Mesenchymal stem cell (in vitro differentiated cells and primary cell): ENCODE results near the gene ANXA6.

Experiments used
- DNase-seq: peaks from one replicate; pipeline ENCODE4 v3.0.0-alpha.2; 2013
- H2AFZ ChIP-seq: one replicate; pipeline ENCODE4 v1.6.1; 2013; ENCODE audit warnings: low read depth, mild to moderate bottlenecking, control low read depth, inconsistent platforms, low read length, moderate library complexity
- H2AK5ac ChIP-seq: 2 replicates; pipeline ENCODE4 v1.6.1; 2013; ENCODE audit warnings: low read length, moderate library complexity, mild to moderate bottlenecking, inconsistent platforms; ENCODE audit not compliant: severe bottlenecking
- H2BK120ac ChIP-seq: one replicate; pipeline ENCODE4 v1.6.1; 2013; ENCODE audit warnings: low read depth, mild to moderate bottlenecking, inconsistent platforms, low read length, moderate library complexity
- H2BK12ac ChIP-seq, 2 experiments: one replicate each; pipeline ENCODE4 v1.6.1; 2013; ENCODE audit warnings: inconsistent platforms in 2 of 2, low read length in 2 of 2, mild to moderate bottlenecking in 2 of 2, moderate library complexity in 2 of 2, control low read depth in 1 of 2
- H2BK15ac ChIP-seq: one replicate; pipeline ENCODE4 v1.6.1; 2013; ENCODE audit warnings: mild to moderate bottlenecking, low read depth, inconsistent platforms; ENCODE audit not compliant: poor library complexity, severe bottlenecking
- H2BK5ac ChIP-seq: 2 replicates; pipeline ENCODE4 v1.6.1; 2013; ENCODE audit warnings: low read depth, mild to moderate bottlenecking, low read length, control low read depth, inconsistent platforms; ENCODE audit not compliant: poor library complexity, severe bottlenecking
- H3K14ac ChIP-seq, 2 experiments: one replicate each; pipeline ENCODE4 v1.6.1; 2013; ENCODE audit warnings: inconsistent platforms in 2 of 2, low read length in 2 of 2, control low read depth in 1 of 2, mild to moderate bottlenecking in 1 of 2, moderate library complexity in 1 of 2
- H3K18ac ChIP-seq, 2 experiments: one replicate each; pipeline ENCODE4 v1.6.1; 2013; ENCODE audit warnings: inconsistent platforms in 2 of 2, low read length in 2 of 2, control low read depth in 1 of 2, low read depth in 1 of 2, mild to moderate bottlenecking in 1 of 2
- H3K23ac ChIP-seq, 2 experiments: one replicate each; pipeline ENCODE4 v1.6.1; 2013; ENCODE audit warnings: inconsistent platforms in 2 of 2, low read length in 2 of 2, mild to moderate bottlenecking in 2 of 2, moderate library complexity in 2 of 2, control low read depth in 1 of 2
- H3K27ac ChIP-seq: 2 replicates; pipeline ENCODE4 v1.5.1; 2013; ENCODE audit warnings: mild to moderate bottlenecking, moderate library complexity, low read length, control low read depth, inconsistent platforms; ENCODE audit not compliant: poor library complexity, severe bottlenecking
- H3K27me3 ChIP-seq, 2 experiments: 2 replicates each; pipeline versions ENCODE4 v1.6.1 to v1.7.0; 2013; ENCODE audit warnings: low read length in 2 of 2, mild to moderate bottlenecking in 2 of 2, moderate library complexity in 2 of 2, control low read depth in 1 of 2, inconsistent platforms in 1 of 2; ENCODE audit not compliant: control insufficient read depth in 1 of 2, insufficient read depth in 1 of 2
- H3K36me3 ChIP-seq, 2 experiments: 2 replicates each; pipeline versions ENCODE4 v1.6.1 to v1.7.0; 2013; ENCODE audit warnings: low read length in 2 of 2, control low read depth in 1 of 2, inconsistent platforms in 1 of 2, low read depth in 1 of 2, mild to moderate bottlenecking in 1 of 2; ENCODE audit not compliant: insufficient read depth in 2 of 2, control insufficient read depth in 1 of 2
- H3K4ac ChIP-seq, 2 experiments: one replicate each; pipeline ENCODE4 v1.6.1; 2013; ENCODE audit warnings: inconsistent platforms in 2 of 2, low read length in 2 of 2, mild to moderate bottlenecking in 2 of 2, moderate library complexity in 2 of 2, control low read depth in 1 of 2, low read depth in 1 of 2
- H3K4me1 ChIP-seq: 2 replicates; pipeline ENCODE4 v1.6.1; 2013; ENCODE audit warnings: low read depth, low read length, control low read depth; ENCODE audit not compliant: control insufficient read depth, insufficient read depth
- H3K4me2 ChIP-seq: 2 replicates; pipeline ENCODE4 v1.6.1; 2013; ENCODE audit warnings: low read length, mild to moderate bottlenecking, inconsistent platforms; ENCODE audit not compliant: poor library complexity, severe bottlenecking
- H3K4me3 ChIP-seq, 2 experiments: 2 replicates each; pipeline versions ENCODE4 v1.5.1 to v1.7.0; 2013; ENCODE audit warnings: low read length in 2 of 2, mild to moderate bottlenecking in 2 of 2, control low read depth in 1 of 2, low read depth in 1 of 2; ENCODE audit not compliant: insufficient read depth in 1 of 2
- H3K79me1 ChIP-seq: replicated peaks from 2 replicates; pipeline ENCODE4 v1.6.1; 2013; ENCODE audit warnings: mild to moderate bottlenecking, control low read depth, low read length, inconsistent platforms; ENCODE audit not compliant: poor library complexity, severe bottlenecking
- H3K9ac ChIP-seq: 2 replicates; pipeline ENCODE4 v1.7.0; 2013; ENCODE audit warnings: mild to moderate bottlenecking, low read length, moderate library complexity
- H3K9me3 ChIP-seq: 2 replicates; pipeline ENCODE4 v1.7.0; 2013; ENCODE audit warnings: mild to moderate bottlenecking, low read length; ENCODE audit not compliant: control insufficient read depth
- H4K8ac ChIP-seq: one replicate; pipeline ENCODE4 v1.6.1; 2013; ENCODE audit warnings: inconsistent platforms, mild to moderate bottlenecking, low read length, moderate library complexity
- H4K91ac ChIP-seq: one replicate; pipeline ENCODE4 v1.6.1; 2013; ENCODE audit warnings: mild to moderate bottlenecking, low read length, inconsistent platforms
- WGBS: methylation state at CpG from one replicate; pipeline ENCODE4 v1.1.7; 2013; ENCODE audit warnings: mixed read lengths; 5-methylcytosine and 5-hydroxymethylcytosine counted together

ANXA6 gene

GRCh38 chr5:151196556-151197290 lies 39.1 kb upstream of the ANXA6 start:
- no peak overlapping the region for H3K23ac ChIP-seq
- no peak overlapping the region for H3K4ac ChIP-seq
- H4K91ac ChIP-seq = no peak overlapping the region
- peaks cover 0 to 10% of the 10 kb centered on the region in 2 experiments for H3K27me3 ChIP-seq
- H2BK5ac ChIP-seq = no peak overlapping the region
- no peaks in the 10 kb centered on the region for H3K36me3 ChIP-seq
- no peak overlapping the region for H2AFZ ChIP-seq
- 95% methylated on average over 5 of the region's 5 CpGs for WGBS
- H2BK15ac ChIP-seq = no peak overlapping the region
- no peaks in the 10 kb centered on the region for H3K4me1 ChIP-seq
- no peak overlapping the region for H3K4me2 ChIP-seq
- DNase-seq = no peak
- H3K14ac ChIP-seq = no peak overlapping the region
- peaks cover 8% of the 10 kb centered on the region for H3K9me3 ChIP-seq
- H3K9ac ChIP-seq = no peak overlapping the region
- H3K18ac ChIP-seq = no peak overlapping the region
- no peak overlapping the region for H2AK5ac ChIP-seq
- no peak overlapping the region for H3K27ac ChIP-seq
- no peaks in the 10 kb centered on the region for H3K79me1 ChIP-seq
- H2BK12ac ChIP-seq = no peak overlapping the region
- no peak overlapping the region for H4K8ac ChIP-seq
- no peak overlapping the region for H2BK120ac ChIP-seq
- no peak overlapping the region for H3K4me3 ChIP-seq

GRCh38 chr5:151195622-151196021 lies 38.0 kb upstream of the ANXA6 start:
- Histone ChIP-seq H3K4ac (no peak overlapping the region), H3K9me3 (peaks cover 14% of the 10 kb centered on the region), H3K27me3 (peaks cover 0 to 10% of the 10 kb centered on the region in 2 experiments), H3K9ac (peak overlapping the region; percentile 36), H3K79me1 (no peaks in the 10 kb centered on the region), H3K14ac (no peak overlapping the region), H4K8ac (no peak overlapping the region), H3K18ac (no peak overlapping the region), H4K91ac (no peak overlapping the region), H2AFZ (no peak overlapping the region), H3K4me2 (no peak overlapping the region), H2BK15ac (no peak overlapping the region), H2BK120ac (no peak overlapping the region), H2BK5ac (no peak overlapping the region), H3K4me3 (no peak overlapping the region), H3K27ac (no peak overlapping the region), H3K4me1 (no peaks in the 10 kb centered on the region), H3K23ac (no peak overlapping the region), H2AK5ac (no peak overlapping the region), H2BK12ac (no peak overlapping the region), H3K36me3 (no peaks in the 10 kb centered on the region)
- WGBS = 90% methylated on average over 2 of the region's 5 CpGs
- no peak for DNase-seq

GRCh38 chr5:151192626-151193025 lies 35.0 kb upstream of the ANXA6 start:
- Histone ChIP-seq H3K23ac (no peak overlapping the region), H2BK12ac (no peak overlapping the region), H4K8ac (no peak overlapping the region), H2BK120ac (no peak overlapping the region), H3K9me3 (peaks cover 26% of the 10 kb centered on the region), H3K27ac (no peak overlapping the region), H3K27me3 (no peaks in the 10 kb centered on the region), H3K4me2 (no peak overlapping the region), H3K36me3 (no peaks in the 10 kb centered on the region), H3K4me1 (no peaks in the 10 kb centered on the region), H2AK5ac (no peak overlapping the region), H3K9ac (no peak overlapping the region), H3K4me3 (no peak overlapping the region), H3K14ac (no peak overlapping the region), H3K4ac (no peak overlapping the region), H2BK5ac (no peak overlapping the region), H3K79me1 (no peaks in the 10 kb centered on the region), H4K91ac (no peak overlapping the region), H2BK15ac (no peak overlapping the region), H2AFZ (no peak overlapping the region), H3K18ac (no peak overlapping the region)
- no peak for DNase-seq

GRCh38 chr5:151191661-151192060 lies 34.1 kb upstream of the ANXA6 start:
- WGBS = 100% methylated on average over 1 of the region's 1 CpG
- no peak overlapping the region for H2BK5ac ChIP-seq

More at GRCh38 chr5:151191661-151192060, 34.1 kb upstream of the ANXA6 start:
- H3K4me3 ChIP-seq = no peak overlapping the region
- H3K4me2 ChIP-seq = no peak overlapping the region
- H3K4ac ChIP-seq = no peak overlapping the region
- H4K91ac ChIP-seq = no peak overlapping the region
- H4K8ac ChIP-seq = no peak overlapping the region
- H3K27me3 ChIP-seq = peaks cover 0 to under 1% of the 10 kb centered on the region in 2 experiments
- DNase-seq = no peak
- H2BK15ac ChIP-seq = no peak overlapping the region
- H3K9ac ChIP-seq = no peak overlapping the region
- no peak overlapping the region for H3K23ac ChIP-seq
- H3K18ac ChIP-seq = no peak overlapping the region
- no peaks in the 10 kb centered on the region for H3K79me1 ChIP-seq
- no peak overlapping the region for H2BK120ac ChIP-seq
- H2AFZ ChIP-seq = no peak overlapping the region
- no peaks in the 10 kb centered on the region for H3K36me3 ChIP-seq
- H2BK12ac ChIP-seq = no peak overlapping the region
- no peaks in the 10 kb centered on the region for H3K4me1 ChIP-seq
- H3K14ac ChIP-seq = no peak overlapping the region
- H3K9me3 ChIP-seq = peaks cover 26% of the 10 kb centered on the region
- H2AK5ac ChIP-seq = no peak overlapping the region
- no peak overlapping the region for H3K27ac ChIP-seq
